Measurements from ENCODE around the gene SHC1. TPM values are rescaled to one million over a fixed set of nuclear protein-coding genes. Genes with fewer than 3 reads are reported as not detected.

SHC1 gene
- total RNA-seq, 4 donors from 2014 or later = 69.1 to 104 (median 90.2) TPM

DNA sequence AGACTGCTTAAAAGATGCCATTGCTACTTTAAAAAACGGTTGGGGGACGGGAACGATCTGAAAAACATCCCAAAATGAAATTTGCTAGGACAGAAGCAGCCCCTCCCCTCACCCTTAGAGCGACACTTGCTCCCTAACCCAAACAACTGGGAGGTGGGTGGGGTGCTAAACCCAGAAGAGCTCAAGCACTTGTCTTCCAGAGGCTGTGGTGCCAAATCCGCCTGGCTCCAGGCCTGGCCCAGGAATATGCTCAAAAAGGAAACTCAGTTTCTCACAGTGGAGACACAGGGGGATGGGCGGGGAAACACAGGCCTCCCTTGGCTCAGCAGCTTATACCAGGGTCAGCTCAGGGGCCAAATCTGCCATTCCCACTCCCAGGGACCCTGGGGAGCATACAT, 14.0 kb downstream of the SHC1 start:
- 6 to 7% methylated on average over 3 of the region's 6 CpGs for WGBS, 2 donors (ENCODE audit: low coverage in 1 of 2)
- TF ChIP-seq, protein P1, sequence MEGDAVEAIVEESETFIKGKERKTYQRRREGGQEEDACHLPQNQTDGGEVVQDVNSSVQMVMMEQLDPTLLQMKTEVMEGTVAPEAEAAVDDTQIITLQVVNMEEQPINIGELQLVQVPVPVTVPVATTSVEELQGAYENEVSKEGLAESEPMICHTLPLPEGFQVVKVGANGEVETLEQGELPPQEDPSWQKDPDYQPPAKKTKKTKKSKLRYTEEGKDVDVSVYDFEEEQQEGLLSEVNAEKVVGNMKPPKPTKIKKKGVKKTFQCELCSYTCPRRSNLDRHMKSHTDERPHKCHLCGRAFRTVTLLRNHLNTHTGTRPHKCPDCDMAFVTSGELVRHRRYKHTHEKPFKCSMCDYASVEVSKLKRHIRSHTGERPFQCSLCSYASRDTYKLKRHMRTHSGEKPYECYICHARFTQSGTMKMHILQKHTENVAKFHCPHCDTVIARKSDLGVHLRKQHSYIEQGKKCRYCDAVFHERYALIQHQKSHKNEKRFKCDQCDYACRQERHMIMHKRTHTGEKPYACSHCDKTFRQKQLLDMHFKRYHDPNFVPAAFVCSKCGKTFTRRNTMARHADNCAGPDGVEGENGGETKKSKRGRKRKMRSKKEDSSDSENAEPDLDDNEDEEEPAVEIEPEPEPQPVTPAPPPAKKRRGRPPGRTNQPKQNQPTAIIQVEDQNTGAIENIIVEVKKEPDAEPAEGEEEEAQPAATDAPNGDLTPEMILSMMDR (IDR thresholded peaks at IDR 0.05) = no peak
- TF ChIP-seq EP300 (IDR thresholded peaks at IDR 0.05) (no peak), POLR2A (IDR thresholded peaks at IDR 0.05) (no peak), POLR2AphosphoS5 (IDR thresholded peaks at IDR 0.05) (no peak)
- Histone ChIP-seq H3K9me3 (no peaks in the 10 kb centered on the region), H3K27me3 (no peaks in the 10 kb centered on the region), H3K36me3 (peaks cover 0 to 23% of the 10 kb centered on the region in 2 donors), H3K4me3 (peak overlapping the region; percentile 63 to 66), H3K4me1 (peaks cover 14 to 95% (median 47%) of the 10 kb centered on the region in 3 donors), H3K27ac (peak overlapping the region; percentile 79 to 98 (median 88))
- peak; percentile 28 for ATAC-seq

DNA sequence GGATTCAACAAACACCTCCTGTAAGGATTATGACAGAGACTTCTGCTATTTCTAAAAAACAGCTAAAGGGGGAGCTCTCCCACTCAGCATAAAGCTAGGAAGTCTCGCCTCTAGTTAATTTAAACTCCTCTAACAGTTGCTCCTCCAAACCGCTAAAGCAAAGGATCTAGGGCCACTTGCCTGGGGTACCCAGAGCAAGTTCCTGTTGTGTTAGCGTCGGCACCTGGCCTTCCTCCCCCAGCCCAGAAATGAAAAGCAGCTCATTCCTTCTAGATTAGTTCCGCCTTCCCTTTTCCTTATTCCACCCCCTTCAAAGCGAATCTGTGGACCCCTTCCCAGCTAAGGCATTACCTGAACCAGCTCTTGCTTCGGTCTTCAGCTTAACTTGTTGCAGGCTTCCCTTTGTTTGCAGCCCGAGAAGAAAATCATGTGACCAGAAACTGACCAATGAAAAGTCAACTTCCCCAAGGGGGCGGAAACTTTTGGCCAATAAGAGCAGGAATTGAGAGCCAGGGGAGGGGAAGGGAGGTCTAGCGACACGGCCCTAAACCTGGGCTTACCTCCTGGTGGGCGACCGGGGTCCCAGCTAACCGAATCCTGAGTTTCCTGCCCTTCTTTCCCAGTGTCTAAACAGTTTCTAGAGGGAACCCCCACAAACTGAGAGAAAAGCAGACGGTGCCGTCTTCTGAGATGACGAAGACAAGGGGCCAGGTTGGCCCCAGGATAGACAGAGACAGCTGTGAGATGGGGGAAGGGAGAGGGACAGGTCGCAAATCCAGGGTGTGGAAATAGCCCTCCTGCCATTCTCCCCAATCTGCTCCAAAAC, 14.6 kb downstream of the SHC1 start, which contains the start of gene PBXIP1:
PBXIP1 (minus strand) TSS at position 382 of the 826 bp plus-strand sequence. CDS start 2,378 bp downstream, outside the sequence.
- 0% methylated on average over 8 to 17 of the region's 18 CpGs for WGBS, 2 donors (ENCODE audit: low coverage in 1 of 2)
- Histone ChIP-seq H3K4me1 (peaks cover 14 to 96% (median 47%) of the 10 kb centered on the region in 3 donors), H3K27ac (peak within 1 kb of the TSS; percentile 79 to 98 (median 88)), H3K9me3 (no peaks in the 10 kb centered on the region), H3K4me3 (peak within 1 kb of the TSS; percentile 63 to 66), H3K27me3 (no peaks in the 10 kb centered on the region), H3K36me3 (peaks cover 0 to 29% of the 10 kb centered on the region in 2 donors)
- ATAC-seq = peak; percentile 88
- TF ChIP-seq, protein P1 (IDR thresholded peaks at IDR 0.05) = peak in 2 of 4 experiments; percentile 20 to 26
- TF ChIP-seq POLR2AphosphoS5 (IDR thresholded peaks at IDR 0.05) (peak; percentile 23), EP300 (IDR thresholded peaks at IDR 0.05) (no peak), POLR2A (IDR thresholded peaks at IDR 0.05) (peak in 1 of 2 donors; percentile 29)

DNA sequence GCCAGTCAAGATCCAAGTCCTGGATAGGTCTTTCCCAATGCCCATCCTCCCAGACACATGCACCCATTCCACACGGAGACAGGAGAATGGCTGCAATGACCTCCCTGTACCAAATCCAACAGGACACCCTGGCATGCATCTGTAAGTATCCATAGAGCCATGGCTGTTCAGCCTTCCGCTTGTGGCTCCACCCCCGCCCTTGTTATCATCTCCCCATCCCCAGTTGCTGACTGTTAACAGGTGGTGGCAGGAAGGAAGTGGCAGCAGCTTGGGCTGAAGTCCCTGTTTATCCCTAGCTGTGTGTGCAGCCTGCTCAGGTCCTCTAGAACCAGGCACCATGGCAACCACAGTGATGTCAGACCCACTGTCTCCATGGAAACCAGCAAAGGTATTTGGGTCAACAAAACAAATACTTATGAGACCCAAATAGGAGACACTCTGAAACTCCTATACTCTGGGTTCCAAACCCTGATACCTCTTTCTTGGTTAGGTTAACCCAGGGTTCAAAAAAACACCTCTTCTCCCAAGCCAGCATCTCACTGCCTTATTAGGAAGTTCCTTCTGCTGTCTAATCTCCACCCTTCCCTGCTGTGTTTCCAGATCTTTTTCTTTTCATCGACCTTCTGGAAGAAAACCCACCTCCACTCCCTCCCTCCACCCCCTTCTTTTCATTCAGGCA, 15.4 kb downstream of the SHC1 start:
- Histone ChIP-seq H3K4me1 (peaks cover 11 to 95% (median 42%) of the 10 kb centered on the region in 3 donors), H3K4me3 (peak overlapping the region; percentile 63 to 66), H3K27me3 (no peaks in the 10 kb centered on the region), H3K27ac (peak overlapping the region; percentile 79 to 98 (median 88)), H3K9me3 (no peaks in the 10 kb centered on the region), H3K36me3 (peaks cover 0 to 37% of the 10 kb centered on the region in 2 donors)
- WGBS, 2 donors (ENCODE audit: low coverage in 1 of 2) = 16% methylated on average over 3 of the region's 4 CpGs; no CpG with 5 or more reads in 1 of the 2 donors
- TF ChIP-seq EP300 (IDR thresholded peaks at IDR 0.05) = no peak
- TF ChIP-seq POLR2AphosphoS5 (IDR thresholded peaks at IDR 0.05) = peak; percentile 6
- ATAC-seq = peak; percentile 28

DNA sequence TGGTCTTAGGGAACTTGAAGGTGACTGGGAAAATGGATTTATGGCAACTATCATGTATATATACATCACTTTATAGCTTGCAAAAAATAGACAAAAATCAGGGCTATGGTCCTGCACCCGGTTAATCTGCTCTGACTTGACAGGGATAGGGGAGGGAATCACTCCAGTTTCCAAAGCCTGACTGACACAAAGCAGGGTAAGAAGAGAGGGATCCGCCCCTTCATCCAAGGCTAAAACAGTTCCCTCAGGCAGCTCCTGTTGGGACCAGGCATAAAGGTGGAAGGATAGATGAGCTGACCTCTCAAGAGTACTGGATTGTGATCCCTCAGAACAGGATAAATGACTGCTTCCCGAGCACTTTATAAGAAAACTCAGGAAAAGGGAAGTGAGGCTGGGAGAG, 16.0 kb downstream of the SHC1 start:
- H3K9me3 ChIP-seq = no peaks in the 10 kb centered on the region
- TF ChIP-seq, protein P1 (IDR thresholded peaks at IDR 0.05) = no peak
- TF ChIP-seq POLR2A (IDR thresholded peaks at IDR 0.05) (no peak), POLR2AphosphoS5 (IDR thresholded peaks at IDR 0.05) (no peak), EP300 (IDR thresholded peaks at IDR 0.05) (no peak)
- 20 to 71% methylated on average over 1 to 3 of the region's 3 CpGs for WGBS, 2 donors (ENCODE audit: low coverage in 1 of 2)
- no peak for ATAC-seq
- H3K27ac ChIP-seq = peak overlapping the region in 3 of 4 donors; percentile 87 to 98 (median 88)
- H3K4me3 ChIP-seq = peak overlapping the region in 1 of 2 donors; percentile 63
- H3K27me3 ChIP-seq = no peaks in the 10 kb centered on the region
- H3K36me3 ChIP-seq = peaks cover 0 to 39% of the 10 kb centered on the region in 2 donors
- H3K4me1 ChIP-seq = peaks cover 11 to 89% (median 42%) of the 10 kb centered on the region in 3 donors

DNA sequence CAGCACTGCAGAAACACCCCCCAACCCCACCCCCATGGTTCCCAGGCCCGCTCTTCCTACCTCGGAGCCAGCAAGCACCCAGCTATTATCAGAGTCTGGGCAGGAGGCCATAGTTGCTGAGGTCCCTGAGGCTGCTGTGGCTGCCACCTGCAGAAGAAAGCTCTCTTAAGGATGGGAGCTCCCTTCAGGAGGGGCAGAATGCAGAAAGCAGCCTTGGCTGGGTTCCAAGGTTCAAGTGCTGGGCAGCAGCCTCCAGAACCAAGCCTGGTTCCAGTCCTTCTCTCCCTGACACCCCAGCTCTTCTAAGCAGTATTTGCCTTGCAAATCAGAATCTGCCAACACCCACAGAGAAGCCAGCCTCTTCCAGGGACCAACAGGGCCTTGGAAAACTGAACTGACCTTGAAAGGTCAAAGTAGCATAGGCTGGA, 16.9 kb downstream of the SHC1 start:
- no peak for TF ChIP-seq POLR2AphosphoS5 (IDR thresholded peaks at IDR 0.05)
- no peak for TF ChIP-seq POLR2A (IDR thresholded peaks at IDR 0.05)
- no peak for TF ChIP-seq EP300 (IDR thresholded peaks at IDR 0.05)
- TF ChIP-seq, protein P1 (IDR thresholded peaks at IDR 0.05) = no peak
- ATAC-seq = no peak

More for the DNA sequence above, 16.9 kb downstream of the SHC1 start:
- no peaks in the 10 kb centered on the region for H3K9me3 ChIP-seq
- H3K27me3 ChIP-seq = no peaks in the 10 kb centered on the region
- H3K4me1 ChIP-seq = peaks cover 11 to 80% (median 42%) of the 10 kb centered on the region in 3 donors
- peak overlapping the region in 1 of 2 donors; percentile 63 for H3K4me3 ChIP-seq
- WGBS, 2 donors (ENCODE audit: low coverage in 1 of 2) = no CpG with 5 or more reads among the region's 2 CpGs
- H3K27ac ChIP-seq = peak overlapping the region in 3 of 4 donors; percentile 3 to 98 (median 87)
- peaks cover 0 to 35% of the 10 kb centered on the region in 2 donors for H3K36me3 ChIP-seq

Data from gastroesophageal sphincter (tissue), 4 donors.